GM19023 (cell line): Measurements from ENCODE around the gene PECR.

ENCODE experiments used
- ATAC-seq: cut with Tn5 transposase; IDR thresholded peaks from one replicate; pipeline ENCODE4 v1.9.1; 2021; ENCODE audit warnings: mild to moderate bottlenecking, moderate library complexity; ENCODE audit not compliant: unreplicated experiment

The PECR gene

GRCh38 chr2:216072473-216072872 is 9.1 kb downstream of the PECR start:
- ATAC-seq, result no peak

GRCh38 chr2:216071111-216071851 is 10.3 kb downstream of the PECR start:
- no peak for ATAC-seq

GRCh38 chr2:216070195-216070594 is 11.4 kb downstream of the PECR start:
- no peak for ATAC-seq

- ATAC-seq, result no peak
Measured at GRCh38 chr2:216069028-216069427, 12.6 kb downstream of the PECR start.

GRCh38 chr2:216066230-216066629 is 15.4 kb downstream of the PECR start:
- no peak for ATAC-seq

GRCh38 chr2:216064665-216065064 is 16.9 kb downstream of the PECR start:
- ATAC-seq, result no peak

- no peak for ATAC-seq
Measured at GRCh38 chr2:216064014-216064630, 17.5 kb downstream of the PECR start.

GRCh38 chr2:216059233-216059834 is 22.3 kb downstream of the PECR start:
- no peak for ATAC-seq

- ATAC-seq, result peak; percentile 83
Measured at GRCh38 chr2:216057688-216058193, 23.9 kb downstream of the PECR start.

- ATAC-seq, result peak; percentile 34
Measured at GRCh38 chr2:216056739-216057138, 24.9 kb downstream of the PECR start.

GRCh38 chr2:216055680-216056079 is 25.9 kb downstream of the PECR start:
- ATAC-seq, result no peak

GRCh38 chr2:216052420-216052819 is 29.2 kb downstream of the PECR start:
- no peak for ATAC-seq

- no peak for ATAC-seq
Measured at GRCh38 chr2:216051350-216051749, 30.3 kb downstream of the PECR start.

- no peak for ATAC-seq
Measured at GRCh38 chr2:216049452-216049851, 32.2 kb downstream of the PECR start.

- ATAC-seq, result no peak
Measured at GRCh38 chr2:216047397-216047796, 34.2 kb downstream of the PECR start.

GRCh38 chr2:216044883-216045486 is 36.6 kb downstream of the PECR start:
- ATAC-seq, result peak; percentile 96

- no peak for ATAC-seq
Measured at GRCh38 chr2:216043949-216044348, 37.7 kb downstream of the PECR start.

GRCh38 chr2:216041438-216041837 is 40.2 kb downstream of the PECR start:
- no peak for ATAC-seq

GRCh38 chr2:216039918-216040317 is 41.7 kb downstream of the PECR start:
- ATAC-seq, result no peak

GRCh38 chr2:216034065-216034464 is 47.5 kb downstream of the PECR start:
- peak; percentile 38 for ATAC-seq

- ATAC-seq, result peak; percentile 37
Measured at GRCh38 chr2:216033403-216033802, 48.2 kb downstream of the PECR start.
